ENCODE results near the gene NEU1.
"Not testable (repeated sequence)": the region's sequence is repeated elsewhere in the genome, so short reads cannot be mapped to it uniquely, and the experiment has no call there.

GRCh38 chr6:31906727-31907126, 44.1 kb upstream of the NEU1 start:
- not testable (repeated sequence) for TF ChIP-seq CHD2 (IDR thresholded peaks at IDR 0.05; ENCODE audit: low read length, partially characterized antibody); RCOR1 (IDR thresholded peaks at IDR 0.05; ENCODE audit: low read length); SMC3 (IDR thresholded peaks at IDR 0.05; ENCODE audit: low read depth, low read length); FOXM1 (IDR thresholded peaks at IDR 0.05; ENCODE audit: low read depth); CTCF (IDR thresholded peaks at IDR 0.05)
